ENCODE measurements around the gene FAM13C.

- no peak for TF ChIP-seq POLR2AphosphoS5 (IDR thresholded peaks at IDR 0.05; ENCODE audit: low read depth, low read length)
- TF ChIP-seq POLR2A (IDR thresholded peaks at IDR 0.05; ENCODE audit: low read depth, low read length) = no peak
- TF ChIP-seq TAF1 (IDR thresholded peaks at IDR 0.05; ENCODE audit: borderline replicate concordance, low read depth, low read length) = no peak
These were observed 105.1 kb downstream of the FAM13C start for GRCh38 chr10:59257224-59257623.
